CD4-positive, alpha-beta T cell treated with Interleukin-4 for 4 hours (primary cell): ENCODE results near the gene TNRC6A.
"Not testable (repeated sequence)": the region's sequence is repeated elsewhere in the genome, so short reads cannot be mapped to it uniquely, and the experiment has no call there.

ENCODE experiments used
- DNase-seq: peaks from one replicate; pipeline ENCODE4 v3.0.0-alpha.2; 2020

Gene TNRC6A

GRCh38 chr16:24820522-24820921 is 91.1 kb downstream of the TNRC6A start:
- DNase-seq: no peak

- no peak for DNase-seq
Observed at GRCh38 chr16:24821129-24821528, 91.7 kb downstream of the TNRC6A start.

- no peak for DNase-seq
Observed at GRCh38 chr16:24822542-24822941, 93.1 kb downstream of the TNRC6A start.

DNA sequence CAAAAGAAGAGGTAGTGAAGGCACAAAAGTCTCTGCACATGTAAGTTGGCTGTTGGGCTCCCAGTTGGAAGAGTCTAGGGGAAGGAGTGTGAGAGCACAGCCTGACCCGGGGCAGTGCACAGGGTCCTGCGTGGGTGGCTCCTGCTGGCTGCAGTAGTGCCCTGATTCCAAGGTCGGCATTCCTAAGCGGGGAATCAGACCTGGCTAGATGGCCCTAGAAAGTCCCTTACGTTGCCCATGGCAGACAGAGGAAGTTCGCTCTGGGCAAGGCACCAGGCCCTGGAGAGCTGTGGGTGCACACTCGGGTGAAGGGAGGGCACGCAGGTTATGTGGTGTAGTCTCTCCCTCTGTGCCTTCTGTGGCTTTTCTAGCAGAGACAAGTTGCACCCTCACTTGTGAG is 93.5 kb downstream of the TNRC6A start:
- no peak for DNase-seq

- no peak for DNase-seq
Observed at GRCh38 chr16:24825696-24826095, 96.2 kb downstream of the TNRC6A start.

- DNase-seq: no peak
Observed at GRCh38 chr16:24826096-24826690, 96.7 kb downstream of the TNRC6A start.

GRCh38 chr16:24826817-24827566 is 97.5 kb downstream of the TNRC6A start:
- DNase-seq: no peak

DNA sequence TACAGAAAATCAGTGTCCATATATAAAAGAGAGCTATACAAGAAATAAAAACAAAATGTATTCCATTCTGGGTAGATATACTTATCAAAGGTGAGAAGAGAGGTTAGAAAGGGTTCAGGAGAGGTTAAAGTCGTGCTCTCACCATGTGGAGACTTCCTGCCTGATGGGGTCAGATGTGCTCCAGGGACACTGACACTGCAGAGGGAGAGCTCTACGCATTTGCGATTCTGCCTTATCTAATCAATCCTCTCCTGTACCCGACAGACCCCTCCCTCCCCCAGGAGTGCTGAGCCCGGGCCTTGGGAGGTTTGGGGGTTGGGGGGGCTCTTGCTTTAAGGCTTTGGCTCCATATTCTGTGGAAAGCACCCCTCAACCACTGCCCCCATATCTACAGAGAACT is 99.7 kb downstream of the TNRC6A start:
- no peak for DNase-seq

DNA sequence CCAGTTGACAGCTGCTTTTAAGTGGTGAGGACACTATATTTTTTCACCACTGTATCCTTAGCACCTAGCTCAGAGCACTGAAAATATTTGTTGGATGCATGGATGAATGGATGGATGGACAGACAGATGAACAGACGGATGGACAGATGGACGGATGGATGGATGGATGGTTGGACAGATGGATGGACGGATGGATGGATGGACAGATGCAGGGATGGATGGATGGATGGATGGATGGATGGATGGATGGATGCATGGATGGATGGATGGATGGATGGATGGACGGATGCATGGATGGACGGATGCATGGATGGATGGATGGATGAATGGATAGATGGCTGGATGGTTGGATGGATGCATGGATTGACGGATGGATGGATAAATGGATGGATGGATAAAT is 103.9 kb downstream of the TNRC6A start:
- DNase-seq: no peak

GRCh38 chr16:24834459-24835335 is 105.2 kb downstream of the TNRC6A start:
- no peak for DNase-seq

DNA sequence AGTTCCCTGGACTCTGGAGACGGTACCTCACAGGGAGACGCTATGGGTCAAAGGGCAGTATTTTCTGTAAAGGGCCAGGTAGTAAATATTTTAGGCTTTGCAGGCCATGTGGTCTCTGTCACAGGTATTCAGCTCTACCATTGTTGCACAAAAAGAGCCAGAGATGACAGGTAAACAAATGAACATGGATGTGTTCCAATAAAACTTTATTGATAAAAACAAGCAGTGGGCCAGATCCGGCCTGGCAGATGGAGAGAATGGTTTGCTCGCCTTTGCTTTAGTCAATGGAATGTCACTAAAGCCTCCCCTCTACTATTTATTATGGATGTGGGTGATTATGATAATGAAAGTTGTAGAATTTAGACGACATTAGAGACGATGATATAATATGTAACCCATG is 107.4 kb downstream of the TNRC6A start:
- DNase-seq: no peak

- DNase-seq: no peak
Observed at GRCh38 chr16:24837969-24838368, 108.5 kb downstream of the TNRC6A start.

GRCh38 chr16:24838554-24839266 is 109.3 kb downstream of the TNRC6A start:
- no peak for DNase-seq

DNA sequence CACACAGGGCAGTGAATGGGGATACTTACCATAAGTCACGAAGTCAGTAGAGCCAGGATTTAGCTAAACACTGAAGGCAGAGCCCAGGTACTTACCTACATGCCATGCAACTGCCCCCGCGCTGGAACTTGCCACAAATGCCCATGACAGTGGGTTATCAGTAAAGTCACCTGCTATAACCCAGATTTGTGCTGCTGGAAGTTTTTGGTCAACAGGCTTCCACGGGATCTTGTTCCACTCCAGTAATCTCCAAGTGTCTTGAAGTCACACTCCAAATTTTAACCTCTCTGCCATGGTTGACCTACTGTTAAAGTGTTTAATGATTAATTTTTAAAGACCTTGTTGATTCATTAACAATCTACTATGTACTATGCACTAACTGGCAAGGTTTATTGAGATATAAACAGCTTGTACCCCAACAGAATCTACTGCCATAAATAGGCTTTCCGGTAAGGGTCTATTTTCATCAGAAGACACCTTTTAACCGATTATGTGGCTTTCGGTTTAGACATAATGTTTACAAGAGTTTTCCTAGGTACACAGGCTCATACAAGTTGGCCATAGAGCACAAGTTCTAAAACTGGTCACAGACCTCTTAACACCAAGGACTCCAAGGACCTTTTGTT is 110.0 kb downstream of the TNRC6A start:
- DNase-seq: no peak

DNA sequence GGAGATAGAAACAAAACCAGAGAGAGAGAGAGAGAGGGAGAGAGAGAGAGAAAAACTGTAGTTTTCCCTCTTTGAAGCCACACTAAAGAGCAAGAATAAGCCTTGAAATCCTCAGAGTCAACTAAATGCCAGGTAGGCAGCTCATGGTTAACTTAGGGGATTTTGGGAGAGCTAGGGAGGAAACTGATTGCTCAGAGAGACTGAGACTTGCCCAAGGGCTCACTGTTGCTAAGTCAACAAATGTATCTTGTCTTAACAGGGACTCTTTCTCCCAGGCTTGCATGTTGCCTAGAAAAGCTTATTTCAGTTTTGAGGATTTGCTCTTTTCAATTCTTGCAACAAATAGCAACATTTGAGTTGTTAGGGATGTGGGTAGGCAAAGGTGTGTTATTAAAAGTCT is 111.8 kb downstream of the TNRC6A start:
- DNase-seq: no peak

DNA sequence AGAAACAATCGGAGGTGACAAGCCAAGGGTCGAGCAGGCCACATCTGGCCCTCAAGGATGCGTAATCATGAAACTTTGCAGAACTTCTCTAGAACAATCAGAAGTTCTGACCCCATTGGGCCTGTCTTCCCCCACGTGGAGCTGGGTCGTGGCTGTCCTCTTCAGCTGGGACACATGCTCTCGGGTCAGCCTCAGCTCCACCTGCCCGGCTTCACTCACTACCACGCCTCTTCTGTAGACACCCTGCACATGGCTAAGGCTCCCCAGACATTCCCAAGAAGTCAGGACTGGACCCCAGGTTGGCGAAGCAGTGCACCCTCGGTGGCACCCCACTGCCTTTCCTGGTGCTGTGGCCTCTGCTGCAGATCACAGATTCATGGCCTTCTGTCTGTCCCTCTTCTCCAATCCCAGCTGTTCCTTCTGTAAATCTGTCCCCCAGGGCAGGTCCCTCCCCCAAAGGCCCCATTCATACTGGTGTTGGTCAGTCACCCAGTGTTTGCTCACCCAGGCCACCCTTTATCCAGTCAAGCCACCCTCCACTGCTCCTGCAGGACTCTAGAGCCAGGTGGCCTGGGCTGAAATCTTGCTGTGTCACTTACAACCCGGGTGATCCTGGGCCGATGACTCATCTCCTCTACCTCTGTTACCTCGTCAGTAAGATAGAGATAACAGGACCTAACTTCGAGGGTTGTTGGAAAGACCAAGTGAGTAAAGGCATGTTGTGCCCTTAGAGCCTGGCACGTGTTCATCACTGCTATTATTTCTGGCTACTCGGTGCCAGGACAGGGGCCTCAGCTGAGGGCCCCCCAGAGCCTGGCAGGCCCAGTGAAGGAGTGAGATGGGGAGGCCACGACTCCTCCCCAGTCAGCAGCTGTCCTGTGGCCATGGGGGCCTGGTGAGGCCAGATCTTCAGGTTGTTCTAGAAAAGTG is 114.9 kb downstream of the TNRC6A start:
- DNase-seq: no peak

DNA sequence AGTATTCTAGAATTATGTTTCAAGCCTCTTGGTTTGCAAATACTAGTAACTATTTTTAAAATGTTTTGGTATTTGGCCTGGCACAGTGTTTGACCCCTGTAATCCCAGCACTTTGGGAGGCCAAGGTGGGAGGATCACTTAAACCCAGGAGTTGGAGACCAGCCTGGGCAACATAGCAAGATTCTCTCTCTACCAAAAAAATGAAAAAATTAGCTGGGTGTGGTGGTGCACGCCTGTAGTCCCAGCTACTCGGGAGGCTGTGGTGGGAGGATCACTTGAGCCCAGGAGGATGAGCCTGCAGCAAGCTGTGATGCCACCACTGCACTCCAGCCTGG is 115.5 kb downstream of the TNRC6A start:
- not testable (repeated sequence) for DNase-seq

DNA sequence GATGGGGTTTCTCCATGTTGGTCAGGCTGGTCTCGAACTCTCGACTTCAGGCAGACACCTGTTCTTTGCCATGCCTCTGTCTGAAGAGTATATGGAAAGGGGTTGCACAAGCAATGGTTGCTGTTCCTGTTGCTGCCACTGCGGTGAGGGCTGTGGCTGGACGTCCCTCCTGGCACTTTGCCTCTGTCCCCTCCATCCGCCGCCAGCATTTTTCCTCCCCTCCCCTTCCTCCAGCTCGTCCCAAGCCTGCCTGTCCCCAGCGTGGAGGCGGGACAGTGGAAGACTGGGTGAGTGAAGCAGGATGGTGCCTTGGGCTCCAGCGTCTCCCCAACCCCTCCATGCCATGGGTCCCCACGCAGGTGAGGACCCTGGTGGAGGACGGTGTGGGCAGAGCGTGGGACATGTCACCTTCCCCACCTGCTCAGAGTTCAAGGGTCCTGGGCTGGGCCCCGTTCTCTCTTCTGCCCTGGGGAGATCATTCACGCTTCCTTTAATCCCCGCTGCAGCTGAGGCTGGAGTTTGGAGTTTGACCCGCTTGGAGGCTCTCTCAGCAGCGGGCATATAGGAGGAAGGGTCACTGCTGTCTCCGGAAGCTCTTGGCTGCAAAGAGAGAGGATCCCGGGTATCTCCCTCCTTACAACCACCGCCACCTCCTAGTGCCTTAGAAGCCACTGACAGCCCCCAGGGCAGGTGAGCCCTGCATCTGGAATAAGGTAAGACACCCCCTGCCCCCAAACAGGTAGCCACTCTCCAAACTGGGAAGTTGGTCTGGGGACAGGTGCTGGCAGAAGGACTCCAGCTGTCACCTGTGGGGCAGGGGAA is 116.5 kb downstream of the TNRC6A start, which contains the start of gene SLC5A11:
SLC5A11 (plus strand) TSS at position 238 of the 822 bp plus-strand sequence. CDS start 12,681 bp downstream, outside the sequence.
- DNase-seq: no peak

GRCh38 chr16:24846548-24847357 is 117.3 kb downstream of the TNRC6A start:
- DNase-seq: no peak

DNA sequence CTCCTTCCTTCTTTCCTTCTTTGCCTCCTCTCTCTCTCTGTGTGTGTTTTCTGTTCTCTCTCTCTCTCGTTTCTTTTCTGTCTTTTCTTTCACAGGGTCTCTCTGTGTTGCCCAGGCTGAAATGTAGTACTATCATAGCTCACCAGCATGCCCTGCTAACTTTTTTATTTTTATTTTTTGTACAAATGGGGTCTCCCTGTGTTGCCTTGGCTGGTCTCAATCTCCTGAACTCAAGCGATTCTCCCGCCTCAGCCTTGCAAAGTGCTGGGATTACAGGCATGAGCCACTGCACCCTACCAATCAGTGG is 117.9 kb downstream of the TNRC6A start:
- no peak for DNase-seq
